Glomerular visceral epithelial cell (primary cell): ENCODE measurements around the gene ARL5C.

Source experiments
- DNase-seq: peaks from one replicate; pipeline ENCODE4 v3.0.0-alpha.2; 2016; ENCODE audit errors: extremely low spot score

The ARL5C gene

GRCh38 chr17:39165841-39166349 lies at the start of gene ARL5C:
TSS of gene ARL5C (minus strand) at chr17:39166161. CDS start at chr17:39165760, 401 bp downstream.
- DNase-seq: no peak

GRCh38 chr17:39213852-39214251 lies 47.9 kb upstream of the ARL5C start:
- peak; percentile 57 for DNase-seq

- DNase-seq: no peak
Observed at GRCh38 chr17:39212841-39213480, 47.0 kb upstream of the ARL5C start.

- no peak for DNase-seq
Observed at GRCh38 chr17:39212195-39212810, 46.3 kb upstream of the ARL5C start.

- no peak for DNase-seq
Observed at GRCh38 chr17:39210093-39210434, 44.1 kb upstream of the ARL5C start.

- peak; percentile 42 for DNase-seq
Observed at GRCh38 chr17:39209317-39210092, 43.5 kb upstream of the ARL5C start.

GRCh38 chr17:39208893-39209292 lies 42.9 kb upstream of the ARL5C start:
- DNase-seq: no peak

- DNase-seq: no peak
Observed at GRCh38 chr17:39208136-39208535, 42.2 kb upstream of the ARL5C start.

GRCh38 chr17:39205112-39205526 lies 39.2 kb upstream of the ARL5C start:
- DNase-seq: no peak

- no peak for DNase-seq
Observed at GRCh38 chr17:39204245-39204644, 38.3 kb upstream of the ARL5C start.

- no peak for DNase-seq
Observed at GRCh38 chr17:39200957-39201510, 35.1 kb upstream of the ARL5C start.

GRCh38 chr17:39200070-39200879 lies 34.3 kb upstream of the ARL5C start, which contains the start of gene RPL19:
TSS of gene RPL19 (plus strand) at chr17:39200283. CDS start at chr17:39200345, 62 bp downstream.
- no peak for DNase-seq

- DNase-seq: peak; percentile 94
Observed at GRCh38 chr17:39199820-39200069, 33.8 kb upstream of the ARL5C start.

- DNase-seq: no peak
Observed at GRCh38 chr17:39198186-39198566, 32.2 kb upstream of the ARL5C start.

- DNase-seq: peak; percentile 84
Observed at GRCh38 chr17:39197380-39198185, 31.6 kb upstream of the ARL5C start, which contains the start of gene CACNB1. TSS of gene CACNB1 (minus strand) at chr17:39197669. CDS start at chr17:39197495, 174 bp downstream.

GRCh38 chr17:39196808-39197291 lies 30.9 kb upstream of the ARL5C start:
- DNase-seq: peak; percentile 63

GRCh38 chr17:39196241-39196807 lies 30.4 kb upstream of the ARL5C start:
- DNase-seq: no peak

GRCh38 chr17:39195568-39196160 lies 29.7 kb upstream of the ARL5C start:
- no peak for DNase-seq

- DNase-seq: no peak
Observed at GRCh38 chr17:39194985-39195524, 29.1 kb upstream of the ARL5C start.
